A673 (cell line): ENCODE results near the gene KIF26B.

Source experiments
- EZH2 ChIP-seq: fragments of 200-600 bp; sonication (generic); IDR thresholded peaks from 2 replicates; pipeline ENCODE4 v1.6.1; 2017; ENCODE audit warnings: borderline replicate concordance, low read depth, mild to moderate bottlenecking, mixed read lengths, antibody characterized with exemption, low read length; ENCODE audit not compliant: poor library complexity, severe bottlenecking
- TF ChIP-seq, protein P1 (sequence below): fragments of 300-800, 200-600 bp; sonication (generic); conservative IDR thresholded peaks from 2 replicates; pipeline ENCODE4 v1.5.1; 2017; ENCODE audit warnings: low read depth, mild to moderate bottlenecking, antibody characterized with exemption, low read length, moderate library complexity, mixed read lengths

DNA sequence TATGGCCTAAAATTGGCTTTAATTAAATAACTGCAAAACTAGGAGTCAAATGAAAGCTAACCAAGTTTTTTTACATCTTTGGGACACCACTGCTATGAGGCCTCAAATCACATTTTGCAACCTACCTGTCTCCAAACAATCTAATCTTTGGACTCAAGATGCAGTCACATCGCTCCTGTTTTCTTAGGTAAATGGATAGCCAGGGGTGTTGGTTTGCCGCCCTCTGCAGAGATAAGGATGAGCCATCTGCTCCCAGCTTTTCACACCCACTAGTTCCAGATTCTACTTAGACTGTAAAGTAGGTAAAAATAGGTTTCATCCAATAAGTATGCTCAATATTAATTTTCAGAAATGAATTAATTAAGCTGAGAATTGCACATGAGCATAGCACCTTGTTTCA is 456.5 kb downstream of the KIF26B start:
- TF ChIP-seq, protein P1, sequence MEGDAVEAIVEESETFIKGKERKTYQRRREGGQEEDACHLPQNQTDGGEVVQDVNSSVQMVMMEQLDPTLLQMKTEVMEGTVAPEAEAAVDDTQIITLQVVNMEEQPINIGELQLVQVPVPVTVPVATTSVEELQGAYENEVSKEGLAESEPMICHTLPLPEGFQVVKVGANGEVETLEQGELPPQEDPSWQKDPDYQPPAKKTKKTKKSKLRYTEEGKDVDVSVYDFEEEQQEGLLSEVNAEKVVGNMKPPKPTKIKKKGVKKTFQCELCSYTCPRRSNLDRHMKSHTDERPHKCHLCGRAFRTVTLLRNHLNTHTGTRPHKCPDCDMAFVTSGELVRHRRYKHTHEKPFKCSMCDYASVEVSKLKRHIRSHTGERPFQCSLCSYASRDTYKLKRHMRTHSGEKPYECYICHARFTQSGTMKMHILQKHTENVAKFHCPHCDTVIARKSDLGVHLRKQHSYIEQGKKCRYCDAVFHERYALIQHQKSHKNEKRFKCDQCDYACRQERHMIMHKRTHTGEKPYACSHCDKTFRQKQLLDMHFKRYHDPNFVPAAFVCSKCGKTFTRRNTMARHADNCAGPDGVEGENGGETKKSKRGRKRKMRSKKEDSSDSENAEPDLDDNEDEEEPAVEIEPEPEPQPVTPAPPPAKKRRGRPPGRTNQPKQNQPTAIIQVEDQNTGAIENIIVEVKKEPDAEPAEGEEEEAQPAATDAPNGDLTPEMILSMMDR: no peak
- TF ChIP-seq EZH2: no peak
